Type B pancreatic cell (in vitro differentiated cells): ENCODE measurements around the gene CCNY. TPM values are rescaled to one million over a fixed set of nuclear protein-coding genes. Genes with fewer than 3 reads are reported as not detected.

Experiments
- DNase-seq: peaks from one replicate; pipeline ENCODE4 v3.0.0; 2021; ENCODE audit warnings: mixed read lengths; ENCODE audit not compliant: unreplicated experiment; ENCODE audit errors: extremely low spot score
- H3K27ac Mint-ChIP-seq: 2 replicates; pipeline ENCODE4 v1.8.0; 2021; ENCODE audit warnings: mild to moderate bottlenecking, mixed read lengths
- H3K27me3 Mint-ChIP-seq: 2 replicates; pipeline ENCODE4 v1.8.0; 2021; ENCODE audit warnings: mixed read lengths
- H3K36me3 Mint-ChIP-seq: 2 replicates; pipeline ENCODE4 v1.8.0; 2021; ENCODE audit warnings: mixed read lengths
- H3K4me1 Mint-ChIP-seq: one replicate; pipeline ENCODE4 v1.8.0; 2021; ENCODE audit warnings: mixed read lengths; ENCODE audit not compliant: unreplicated experiment
- H3K4me3 Mint-ChIP-seq: 2 replicates; pipeline ENCODE4 v1.8.0; 2021; ENCODE audit warnings: mild to moderate bottlenecking, mixed read lengths
- H3K9me3 Mint-ChIP-seq: 2 replicates; pipeline ENCODE4 v1.8.0; 2021; ENCODE audit warnings: mixed read lengths
- CTCF ChIP-seq: fragments of 200-600 bp; sonication (generic); conservative IDR thresholded peaks from 2 replicates; pipeline ENCODE4 v1.5.0; 2021; ENCODE audit warnings: antibody characterized with exemption, mild to moderate bottlenecking
- total RNA-seq: library from RNA; stranded (reverse); gene quantifications from 2 replicates; pipeline ENCODE4 v1.2.1, GENCODE V29; 2021; ENCODE audit warnings: low replicate concordance

Gene CCNY
- total RNA-seq, 1 donor from 2014 or later = 74.6 TPM

GRCh38 chr10:35505241-35505873 lies 169.0 kb downstream of the CCNY start:
- H3K4me3 Mint-ChIP-seq = no peak overlapping the region
- no peaks in the 10 kb centered on the region for H3K9me3 Mint-ChIP-seq
- no peaks in the 10 kb centered on the region for H3K4me1 Mint-ChIP-seq
- peaks cover 3% of the 10 kb centered on the region for H3K36me3 Mint-ChIP-seq
- no peaks in the 10 kb centered on the region for H3K27me3 Mint-ChIP-seq
- DNase-seq = no peak
- TF ChIP-seq CTCF = no peak
- H3K27ac Mint-ChIP-seq = no peak overlapping the region

- H3K36me3 Mint-ChIP-seq = peaks cover 9% of the 10 kb centered on the region
- H3K27me3 Mint-ChIP-seq = no peaks in the 10 kb centered on the region
- no peak overlapping the region for H3K4me3 Mint-ChIP-seq
- no peak overlapping the region for H3K27ac Mint-ChIP-seq
- DNase-seq = no peak
- TF ChIP-seq CTCF = no peak
- no peaks in the 10 kb centered on the region for H3K4me1 Mint-ChIP-seq
- no peaks in the 10 kb centered on the region for H3K9me3 Mint-ChIP-seq
Measured at GRCh38 chr10:35506741-35507140, 170.4 kb downstream of the CCNY start.

GRCh38 chr10:35507519-35508109 lies 171.3 kb downstream of the CCNY start:
- no peak for TF ChIP-seq CTCF
- no peak for DNase-seq
- Mint-ChIP-seq H3K4me1 (no peaks in the 10 kb centered on the region), H3K36me3 (peaks cover 9% of the 10 kb centered on the region), H3K4me3 (no peak overlapping the region), H3K9me3 (no peaks in the 10 kb centered on the region), H3K27ac (no peak overlapping the region), H3K27me3 (no peaks in the 10 kb centered on the region)

- H3K9me3 Mint-ChIP-seq = no peaks in the 10 kb centered on the region
- H3K27me3 Mint-ChIP-seq = no peaks in the 10 kb centered on the region
- H3K4me3 Mint-ChIP-seq = no peak overlapping the region
- H3K4me1 Mint-ChIP-seq = no peaks in the 10 kb centered on the region
- DNase-seq = no peak
- TF ChIP-seq CTCF = no peak
- no peak overlapping the region for H3K27ac Mint-ChIP-seq
- H3K36me3 Mint-ChIP-seq = peaks cover 9% of the 10 kb centered on the region
Measured at GRCh38 chr10:35508647-35509046, 172.3 kb downstream of the CCNY start.

GRCh38 chr10:35510891-35511290 lies 174.6 kb downstream of the CCNY start:
- Mint-ChIP-seq H3K4me3 (no peak overlapping the region), H3K9me3 (no peaks in the 10 kb centered on the region), H3K27ac (no peak overlapping the region), H3K36me3 (peaks cover 6% of the 10 kb centered on the region), H3K27me3 (no peaks in the 10 kb centered on the region), H3K4me1 (peaks cover 1% of the 10 kb centered on the region)
- DNase-seq = no peak
- no peak for TF ChIP-seq CTCF
